GM21723 (cell line): ENCODE results near the gene S100A1.
"Not testable (repeated sequence)": the region's sequence is repeated elsewhere in the genome, so short reads cannot be mapped to it uniquely, and the experiment has no call there.

Experiments
- ATAC-seq: cut with Tn5 transposase; IDR thresholded peaks from one replicate; pipeline ENCODE4 v1.9.1; 2021; ENCODE audit warnings: mild to moderate bottlenecking, moderate library complexity; ENCODE audit not compliant: unreplicated experiment

S100A1 gene

GRCh38 chr1:153627715-153628626 lies at the start of gene S100A1:
TSS of gene S100A1 (plus strand) at chr1:153628434. CDS start at chr1:153630522, 2,088 bp downstream.
- ATAC-seq, result no peak

- ATAC-seq, result no peak
Observed at GRCh38 chr1:153578490-153578889, 49.7 kb upstream of the S100A1 start.

GRCh38 chr1:153578936-153579335 lies 49.3 kb upstream of the S100A1 start:
- no peak for ATAC-seq

DNA sequence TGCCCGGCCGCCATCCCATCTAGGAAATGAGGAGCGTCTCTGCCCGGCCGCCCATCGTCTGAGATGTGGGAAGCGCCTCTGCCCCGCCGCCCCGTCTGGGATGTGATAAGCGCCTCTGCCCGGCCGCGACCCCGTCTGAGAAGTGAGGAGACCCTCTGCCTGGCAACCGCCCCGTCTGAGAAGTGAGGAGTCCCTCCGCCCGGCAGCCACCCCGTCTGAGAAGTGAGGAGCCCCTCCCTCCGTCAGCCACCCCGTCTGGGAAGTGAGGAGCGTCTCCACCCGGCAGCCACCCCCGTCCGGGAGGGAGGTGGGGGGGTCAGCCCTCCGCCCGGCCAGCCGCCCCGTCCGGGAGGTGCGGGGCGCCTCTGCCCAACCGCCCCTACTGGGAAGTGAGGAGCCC lies 45.4 kb upstream of the S100A1 start:
- not testable (repeated sequence) for ATAC-seq

- ATAC-seq, result not testable (repeated sequence)
Observed at GRCh38 chr1:153583514-153583913, 44.7 kb upstream of the S100A1 start.

GRCh38 chr1:153583976-153584375 lies 44.3 kb upstream of the S100A1 start:
- ATAC-seq, result no peak

DNA sequence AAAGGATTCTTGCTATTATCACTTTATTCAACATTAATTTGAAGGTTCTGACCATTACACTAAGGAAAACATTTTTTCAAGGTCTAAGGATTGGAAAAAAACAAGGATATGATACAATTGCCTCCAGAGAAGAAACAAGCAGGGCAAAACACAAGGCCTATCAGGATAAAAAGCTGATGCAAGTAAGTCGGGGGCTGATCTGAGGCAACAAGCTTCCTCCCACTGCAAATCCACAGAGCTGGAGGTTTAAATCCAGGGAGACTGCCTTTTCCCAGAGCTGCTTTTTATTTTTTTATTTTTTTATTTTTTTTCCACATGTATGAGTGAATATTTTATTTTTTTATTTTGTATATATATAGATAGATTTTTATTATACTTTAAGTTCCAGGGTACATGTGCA lies 43.2 kb upstream of the S100A1 start:
- no peak for ATAC-seq

DNA sequence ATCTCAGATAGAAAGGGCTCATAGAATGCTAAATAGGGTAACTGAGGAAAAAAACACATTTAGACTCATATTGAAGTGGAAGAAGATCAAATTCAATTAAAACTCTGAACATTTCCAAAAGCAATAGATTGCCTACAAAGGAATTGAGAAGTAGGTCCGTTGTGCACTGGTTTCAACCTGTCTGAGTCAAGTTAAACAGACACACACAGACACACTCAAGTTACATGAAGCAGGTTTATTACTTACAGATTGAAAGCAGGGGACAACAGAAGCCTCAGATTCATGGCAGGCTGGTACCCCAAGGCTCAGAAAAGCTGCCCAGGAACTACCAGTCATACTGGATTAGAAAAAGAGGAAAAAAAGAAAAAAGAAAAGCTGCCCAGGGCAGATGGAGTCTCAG lies 41.9 kb upstream of the S100A1 start:
- ATAC-seq, result no peak

DNA sequence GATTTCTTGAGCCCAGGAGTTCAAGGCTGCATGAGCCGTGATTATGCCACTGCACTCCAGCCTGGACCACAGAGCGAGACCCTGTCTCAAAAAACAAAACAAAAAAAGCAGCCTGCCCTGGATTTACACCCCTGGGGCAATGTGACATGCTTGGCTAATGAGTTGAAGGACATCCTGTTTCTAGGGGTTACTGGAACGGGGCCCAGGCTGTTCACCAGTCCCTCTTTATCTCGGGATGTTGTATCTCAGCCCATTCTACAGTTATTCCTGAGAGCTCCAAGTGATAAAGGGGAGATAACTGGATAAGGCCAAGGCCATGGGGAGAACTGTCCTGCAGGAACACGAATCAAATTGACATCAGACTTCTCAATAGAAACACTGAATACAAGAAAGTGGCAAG lies 40.9 kb upstream of the S100A1 start:
- ATAC-seq, result no peak

- ATAC-seq, result not testable (repeated sequence)
Observed at GRCh38 chr1:153588033-153588432, 40.2 kb upstream of the S100A1 start.

GRCh38 chr1:153588482-153588881 lies 39.8 kb upstream of the S100A1 start:
- ATAC-seq, result no peak

GRCh38 chr1:153592748-153593147 lies 35.5 kb upstream of the S100A1 start:
- ATAC-seq, result no peak

DNA sequence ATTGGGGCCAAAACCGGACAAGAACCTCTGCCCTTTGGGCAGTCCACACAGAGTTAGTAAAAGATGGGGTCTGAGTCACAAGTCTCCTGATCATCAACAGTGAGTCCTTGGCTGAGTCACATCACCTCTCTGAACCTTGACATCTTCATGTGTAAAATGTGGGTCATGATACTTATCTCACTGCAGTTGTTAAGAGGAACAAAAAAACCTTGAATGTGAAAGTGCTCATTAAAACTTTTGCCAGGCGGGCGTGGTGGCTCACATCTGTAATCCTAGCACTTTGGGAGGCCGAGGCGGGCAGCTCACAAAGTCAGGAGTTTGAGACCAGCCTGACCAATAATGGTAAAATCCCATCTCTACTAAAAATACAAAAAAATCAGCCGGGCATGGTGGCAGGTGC lies 31.0 kb upstream of the S100A1 start:
- ATAC-seq, result no peak

GRCh38 chr1:153598309-153599172 lies 29.7 kb upstream of the S100A1 start:
- peak; percentile 99 for ATAC-seq

DNA sequence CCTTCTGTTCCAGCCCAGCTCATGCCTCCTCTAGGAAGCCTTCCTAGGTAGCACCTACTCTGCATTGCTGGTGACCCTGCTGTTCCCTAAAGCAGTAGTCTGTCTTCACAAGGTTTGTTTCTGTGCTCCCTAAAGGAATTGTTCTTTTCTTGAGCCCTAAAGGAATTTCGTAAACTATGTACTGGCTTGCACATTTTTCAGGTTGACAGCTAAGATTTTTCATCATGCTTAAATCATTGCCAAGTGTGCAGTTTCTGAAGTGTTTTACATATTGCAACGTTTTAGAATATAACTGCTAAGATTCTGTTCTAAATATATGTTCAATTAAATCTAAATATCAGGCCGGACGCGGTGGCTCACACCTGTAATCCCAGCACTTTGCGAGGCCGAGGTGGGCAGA lies 28.4 kb upstream of the S100A1 start:
- no peak for ATAC-seq

- ATAC-seq, result no peak
Observed at GRCh38 chr1:153602749-153603148, 25.5 kb upstream of the S100A1 start.

GRCh38 chr1:153606194-153606593 lies 22.0 kb upstream of the S100A1 start:
- ATAC-seq, result no peak

DNA sequence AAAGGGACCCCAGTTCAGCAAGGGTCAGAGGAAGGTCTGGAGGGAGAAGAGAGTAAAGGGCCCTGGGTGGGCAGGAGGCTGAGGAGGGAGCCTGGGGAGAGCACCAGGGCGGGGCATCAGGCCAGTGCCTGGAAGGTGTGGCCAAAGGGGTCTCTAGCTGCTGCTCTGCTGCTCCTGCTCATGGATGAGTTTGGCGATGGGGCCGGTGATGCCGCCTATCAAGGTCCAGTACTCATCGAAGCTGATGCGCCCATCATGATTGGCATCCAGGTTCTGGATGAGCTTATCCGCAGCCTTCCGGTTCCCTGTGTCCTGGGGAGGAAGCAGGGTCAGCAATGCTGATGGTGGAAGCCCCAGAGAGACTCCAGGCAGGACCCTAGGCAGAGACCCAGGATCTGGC lies 20.9 kb upstream of the S100A1 start:
- ATAC-seq, result no peak

DNA sequence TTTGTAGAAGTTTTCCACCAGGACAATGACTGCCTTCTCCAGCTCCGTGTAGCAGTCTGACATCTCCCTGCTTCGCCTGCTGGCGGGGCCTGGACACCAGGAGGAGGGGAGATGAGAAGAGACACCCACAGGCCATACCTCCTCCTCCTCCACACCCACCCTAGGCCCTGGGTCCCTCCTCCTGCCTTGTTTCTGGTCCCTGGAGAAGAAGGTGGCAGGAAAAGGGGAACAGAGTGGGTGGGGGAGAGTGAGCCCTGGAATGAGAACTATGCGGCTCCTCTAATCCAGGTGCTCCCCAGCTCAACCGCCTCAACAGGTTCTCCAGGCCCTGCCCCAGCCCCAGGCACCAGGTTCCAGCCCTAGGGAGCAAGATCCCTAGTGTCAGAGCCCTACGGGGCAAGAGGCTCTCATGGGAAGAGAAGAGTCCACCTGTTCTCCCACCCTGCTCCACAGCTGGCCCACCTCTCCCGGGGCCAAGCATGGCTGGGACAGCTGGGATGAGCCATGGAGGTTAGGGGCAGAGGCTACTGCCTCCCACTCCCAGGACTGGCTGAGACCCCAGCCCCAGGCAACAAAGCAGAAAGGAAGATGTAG lies 20.0 kb upstream of the S100A1 start:
- no peak for ATAC-seq

DNA sequence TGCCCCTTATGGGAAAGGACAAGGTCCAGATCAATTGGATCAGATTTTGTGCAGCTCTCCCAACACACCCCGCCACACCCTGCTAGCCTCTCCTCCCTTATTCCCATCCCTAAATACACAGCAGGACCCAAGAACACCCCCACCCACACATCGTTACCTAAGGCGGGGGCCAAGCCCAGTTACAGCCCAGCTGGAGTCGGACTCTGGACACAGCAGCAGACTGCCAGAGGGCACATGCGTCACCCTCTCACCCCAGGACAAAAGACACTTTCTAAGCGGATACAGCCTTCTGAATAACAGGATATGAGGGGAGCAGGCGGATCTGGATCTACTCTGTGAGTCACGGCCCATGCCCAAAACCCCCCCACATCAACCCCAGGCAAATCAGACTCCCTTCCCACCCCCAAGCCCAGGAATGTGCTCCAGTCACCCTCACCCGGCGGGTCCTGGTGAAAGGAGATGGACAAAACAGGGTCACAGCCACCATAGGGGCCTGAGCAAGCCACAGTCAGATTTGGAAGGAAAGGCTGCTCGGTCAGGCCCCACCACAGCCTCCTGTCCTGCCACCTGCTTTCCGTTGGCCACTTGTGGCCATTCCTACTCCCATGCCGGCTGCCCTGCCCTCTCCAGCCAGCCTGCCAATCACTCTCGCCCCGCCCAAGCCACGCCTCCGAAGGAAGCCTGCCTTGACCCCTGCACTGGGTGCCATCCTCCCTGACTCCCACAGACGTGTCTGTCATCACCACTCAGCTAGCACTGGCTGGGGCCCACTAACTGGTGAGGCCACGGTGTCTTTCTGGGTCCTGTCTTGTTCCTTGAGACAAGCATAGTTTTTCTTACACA lies 19.3 kb upstream of the S100A1 start:
- ATAC-seq, result no peak

DNA sequence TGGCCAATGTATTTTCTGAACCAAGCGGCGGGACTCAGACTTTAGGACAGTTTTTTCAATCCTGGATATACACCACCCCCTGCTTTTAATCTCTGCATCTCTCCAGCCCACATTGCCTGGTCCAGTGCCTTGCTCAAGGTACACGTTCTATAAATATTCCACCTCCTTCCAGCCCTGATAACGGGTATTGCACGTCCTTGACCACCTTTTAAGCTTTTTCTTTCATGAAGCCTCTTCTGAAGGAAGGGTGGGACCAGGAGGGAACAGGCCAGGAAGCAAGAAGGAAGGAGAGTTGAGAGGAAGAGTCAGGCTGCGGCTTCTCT lies 18.7 kb upstream of the S100A1 start:
- no peak for ATAC-seq
